ENCODE results near the gene ZNF319.
"Not testable (repeated sequence)": the region's sequence is repeated elsewhere in the genome, so short reads cannot be mapped to it uniquely, and the experiment has no call there.

Gene ZNF319

DNA sequence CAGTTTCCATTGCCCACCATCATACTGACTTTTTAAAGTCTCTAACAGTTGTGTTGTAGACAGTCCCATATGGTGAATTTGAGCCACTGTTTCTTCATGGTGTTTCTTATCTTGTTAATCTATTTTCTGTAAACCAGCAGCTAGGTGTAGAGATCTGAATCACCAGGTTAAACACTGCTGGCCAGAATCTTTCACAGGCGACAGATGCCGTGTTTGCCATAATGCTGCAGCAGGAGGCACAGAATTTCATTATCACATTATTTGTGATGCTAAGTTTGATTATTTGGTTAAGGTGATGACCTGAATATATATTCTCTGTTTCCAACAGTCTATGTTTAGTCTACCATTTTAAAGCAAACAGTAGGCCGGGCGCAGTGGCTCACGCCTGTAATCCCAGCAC, 18.1 kb downstream of the ZNF319 start:
- no peaks in the 10 kb centered on the region for H3K27me3 ChIP-seq
- H3K9me3 ChIP-seq, result no peaks in the 10 kb centered on the region
- no peaks in the 10 kb centered on the region for H3K36me3 ChIP-seq
- no peak for DNase-seq
- H3K4me1 ChIP-seq, result no peaks in the 10 kb centered on the region
- no peak overlapping the region for H3K4me3 ChIP-seq (ENCODE audit: low read depth, low read length)
- TF ChIP-seq, protein P1, sequence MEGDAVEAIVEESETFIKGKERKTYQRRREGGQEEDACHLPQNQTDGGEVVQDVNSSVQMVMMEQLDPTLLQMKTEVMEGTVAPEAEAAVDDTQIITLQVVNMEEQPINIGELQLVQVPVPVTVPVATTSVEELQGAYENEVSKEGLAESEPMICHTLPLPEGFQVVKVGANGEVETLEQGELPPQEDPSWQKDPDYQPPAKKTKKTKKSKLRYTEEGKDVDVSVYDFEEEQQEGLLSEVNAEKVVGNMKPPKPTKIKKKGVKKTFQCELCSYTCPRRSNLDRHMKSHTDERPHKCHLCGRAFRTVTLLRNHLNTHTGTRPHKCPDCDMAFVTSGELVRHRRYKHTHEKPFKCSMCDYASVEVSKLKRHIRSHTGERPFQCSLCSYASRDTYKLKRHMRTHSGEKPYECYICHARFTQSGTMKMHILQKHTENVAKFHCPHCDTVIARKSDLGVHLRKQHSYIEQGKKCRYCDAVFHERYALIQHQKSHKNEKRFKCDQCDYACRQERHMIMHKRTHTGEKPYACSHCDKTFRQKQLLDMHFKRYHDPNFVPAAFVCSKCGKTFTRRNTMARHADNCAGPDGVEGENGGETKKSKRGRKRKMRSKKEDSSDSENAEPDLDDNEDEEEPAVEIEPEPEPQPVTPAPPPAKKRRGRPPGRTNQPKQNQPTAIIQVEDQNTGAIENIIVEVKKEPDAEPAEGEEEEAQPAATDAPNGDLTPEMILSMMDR (IDR thresholded peaks at IDR 0.05; ENCODE audit: low read depth, low read length), result no peak

DNA sequence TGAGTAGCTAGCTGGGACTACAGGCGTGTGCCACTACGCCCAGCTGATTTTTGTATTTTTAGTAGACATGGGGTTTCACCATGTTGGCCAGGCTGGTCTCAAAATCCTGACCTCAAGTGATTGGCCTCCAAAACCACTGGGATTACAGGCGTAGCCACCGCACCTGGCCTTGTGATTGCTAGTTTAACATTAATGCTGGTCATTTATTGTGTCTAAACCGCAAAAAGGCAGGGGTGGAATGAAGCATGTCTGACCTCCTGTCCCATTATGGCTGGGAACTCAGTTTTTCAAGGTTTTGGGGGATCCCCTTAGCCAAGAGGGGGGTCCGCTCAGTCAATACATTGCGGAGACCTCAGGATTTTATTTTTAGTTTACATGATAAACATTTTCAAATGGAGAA, 18.8 kb downstream of the ZNF319 start:
- H3K9me3 ChIP-seq, result no peaks in the 10 kb centered on the region
- H3K27me3 ChIP-seq, result no peaks in the 10 kb centered on the region
- DNase-seq, result no peak
- no peak overlapping the region for H3K4me3 ChIP-seq (ENCODE audit: low read depth, low read length)
- H3K4me1 ChIP-seq, result no peaks in the 10 kb centered on the region
- no peaks in the 10 kb centered on the region for H3K36me3 ChIP-seq
- TF ChIP-seq, protein P1 (IDR thresholded peaks at IDR 0.05; ENCODE audit: low read depth, low read length), result no peak

DNA sequence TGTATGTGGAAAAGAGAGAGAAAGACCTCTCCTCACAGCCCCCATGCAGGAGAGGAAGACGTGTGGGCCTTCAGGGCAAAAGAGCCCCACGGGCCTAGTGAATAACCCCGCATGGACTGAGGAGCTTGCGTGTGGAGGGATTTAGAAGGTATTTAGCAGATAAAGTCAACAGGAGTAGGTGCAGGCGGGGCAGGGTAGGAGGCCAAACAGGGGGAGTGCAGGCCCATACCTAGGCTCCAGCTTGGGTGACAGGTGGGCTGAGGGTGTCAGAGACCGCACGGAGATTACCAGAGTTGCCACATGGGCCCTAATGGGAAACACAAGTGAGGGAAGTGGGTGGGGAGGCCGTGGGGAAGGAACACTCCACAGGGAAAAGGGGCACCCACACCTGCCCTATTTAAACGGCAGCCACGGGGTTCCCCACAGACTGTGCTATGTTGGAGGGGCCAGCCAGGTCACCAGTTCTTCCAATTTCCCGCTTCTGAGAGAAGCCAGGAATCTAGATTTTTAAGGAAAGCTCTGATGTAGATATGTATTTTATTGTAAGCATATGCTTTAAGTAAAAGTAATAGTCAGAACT, 21.4 kb downstream of the ZNF319 start:
- no peaks in the 10 kb centered on the region for H3K27me3 ChIP-seq
- DNase-seq, result no peak
- TF ChIP-seq, protein P1 (IDR thresholded peaks at IDR 0.05; ENCODE audit: low read depth, low read length), result no peak
- no peaks in the 10 kb centered on the region for H3K36me3 ChIP-seq
- no peaks in the 10 kb centered on the region for H3K4me1 ChIP-seq
- H3K4me3 ChIP-seq (ENCODE audit: low read depth, low read length), result no peak overlapping the region
- H3K9me3 ChIP-seq, result no peaks in the 10 kb centered on the region

DNA sequence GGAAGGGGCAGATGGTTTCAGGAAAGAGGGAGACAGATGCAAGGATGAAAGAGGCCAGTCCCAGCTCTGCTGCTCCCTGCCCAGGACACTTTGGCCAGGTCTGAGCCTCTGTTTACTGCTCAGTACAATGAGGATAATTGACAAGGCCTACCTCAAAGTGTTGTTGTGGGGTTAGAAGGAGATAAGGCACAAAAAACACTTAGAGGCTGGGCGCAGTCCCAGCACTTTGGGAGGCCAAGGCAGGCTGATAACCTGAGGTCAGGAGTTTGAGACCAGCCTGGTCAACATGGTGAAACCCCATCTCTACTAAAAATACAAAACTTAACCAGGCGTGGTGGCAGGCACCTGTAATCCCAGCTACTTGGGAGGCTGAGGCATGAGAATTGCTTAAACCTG, 22.4 kb downstream of the ZNF319 start:
- not testable (repeated sequence) for H3K4me3 ChIP-seq (ENCODE audit: low read depth, low read length); H3K36me3 ChIP-seq; H3K27me3 ChIP-seq; H3K4me1 ChIP-seq; H3K9me3 ChIP-seq; DNase-seq

DNA sequence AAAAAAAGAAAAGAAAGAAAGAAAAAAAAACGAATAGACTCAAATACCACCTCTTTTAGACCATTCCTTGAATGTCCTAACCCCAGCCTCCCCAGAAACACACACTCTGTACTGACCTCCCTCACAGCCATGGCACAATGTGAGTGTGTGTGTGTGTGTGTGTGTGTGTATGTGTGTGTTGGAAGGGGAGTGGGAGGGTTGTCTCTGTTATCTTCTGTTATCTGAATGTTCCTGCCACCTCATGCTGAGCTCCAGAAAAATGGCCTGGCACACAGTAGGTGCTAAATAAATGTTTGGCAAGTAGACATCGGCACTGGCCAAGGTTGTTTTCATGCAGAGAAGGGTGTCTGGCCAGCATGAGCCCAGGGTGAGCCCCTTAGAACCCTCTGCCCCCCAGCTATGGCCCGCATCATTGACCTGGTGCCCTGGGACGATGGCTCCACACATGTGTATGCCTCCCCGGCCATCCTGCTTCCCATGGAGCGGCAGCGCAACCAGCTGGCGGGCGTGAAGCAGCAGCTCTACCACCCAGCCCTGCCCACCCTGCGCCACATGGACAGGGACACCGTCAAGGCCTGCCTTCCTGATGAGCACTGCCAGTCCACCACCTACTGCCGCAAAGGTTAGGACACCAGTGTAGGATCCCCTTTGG, 22.9 kb downstream of the ZNF319 start:
- peak; percentile 61 for DNase-seq

DNA sequence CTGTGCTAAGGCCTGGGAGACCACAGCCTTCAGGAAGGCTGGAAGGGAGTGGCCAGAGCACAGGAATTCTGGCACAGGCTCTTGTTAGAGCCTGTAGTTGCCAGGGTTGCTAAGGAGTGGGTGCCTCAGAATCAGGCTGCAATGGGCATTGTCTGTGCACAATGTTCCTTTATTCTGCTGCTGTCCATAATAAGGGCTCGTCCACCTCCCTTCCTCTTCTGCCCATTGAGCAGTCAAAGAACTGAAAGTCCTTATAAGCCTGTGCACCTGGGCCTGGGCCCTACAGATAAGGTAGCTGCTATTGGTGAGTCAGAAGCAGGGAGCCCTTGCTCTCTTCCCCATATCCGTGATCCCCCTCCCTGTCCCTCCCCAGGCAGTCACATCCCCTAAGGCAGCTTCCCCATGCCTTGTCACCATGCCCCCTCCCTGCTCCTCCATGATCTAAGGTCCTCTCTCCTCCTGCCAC, 24.1 kb downstream of the ZNF319 start:
- no peaks in the 10 kb centered on the region for H3K27me3 ChIP-seq
- H3K4me3 ChIP-seq (ENCODE audit: low read depth, low read length), result no peak overlapping the region
- DNase-seq, result no peak
- no peaks in the 10 kb centered on the region for H3K4me1 ChIP-seq
- TF ChIP-seq, protein P1 (IDR thresholded peaks at IDR 0.05; ENCODE audit: low read depth, low read length), result no peak
- no peaks in the 10 kb centered on the region for H3K9me3 ChIP-seq
- H3K36me3 ChIP-seq, result no peaks in the 10 kb centered on the region

More for the DNA sequence above, 22.9 kb downstream of the ZNF319 start:
- Histone ChIP-seq H3K9me3 (no peaks in the 10 kb centered on the region), H3K36me3 (no peaks in the 10 kb centered on the region), H3K4me1 (no peaks in the 10 kb centered on the region), H3K4me3 (ENCODE audit: low read depth, low read length) (no peak overlapping the region), H3K27me3 (no peaks in the 10 kb centered on the region)
- TF ChIP-seq, protein P1 (IDR thresholded peaks at IDR 0.05; ENCODE audit: low read depth, low read length), result peak; percentile 39

All from BE2C (cell line).